Aorta (tissue), 5 donors: Measurements from ENCODE around the gene LARP4B. TPM values are rescaled to one million over a fixed set of nuclear protein-coding genes. Genes with fewer than 3 reads are reported as not detected.

Experiments used
- ATAC-seq: fragments of 200-7000 bp; cut with Tn5 transposase; one replicate; pipeline ENCODE4 v1.9.1; 2022; ENCODE audit warnings: moderate library complexity; ENCODE audit not compliant: low FRiP score
- DNase-seq, 2 donors: peaks; one replicate each; pipeline ENCODE4 v3.0.0-alpha.2; 2020
- H3K27ac ChIP-seq, 2 donors: one replicate each; pipeline ENCODE4 v1.5.1; 2013; ENCODE audit warnings: low read length in 2 of 2, mild to moderate bottlenecking in 2 of 2, moderate library complexity in 2 of 2, control low read depth in 1 of 2, inconsistent platforms in 1 of 2, low read depth in 1 of 2
- H3K27me3 ChIP-seq, 2 donors: one replicate each; pipeline ENCODE4 v1.6.1; 2013; ENCODE audit warnings: control low read depth in 1 of 2, low read length in 1 of 2, mild to moderate bottlenecking in 1 of 2, moderate library complexity in 1 of 2; ENCODE audit not compliant: insufficient read depth in 2 of 2, control insufficient read depth in 1 of 2
- H3K36me3 ChIP-seq, 2 donors: one replicate each; pipeline ENCODE4 v1.6.1; 2013; ENCODE audit warnings: control low read depth in 1 of 2, low read length in 1 of 2, mild to moderate bottlenecking in 1 of 2; ENCODE audit not compliant: insufficient read depth in 2 of 2, control insufficient read depth in 1 of 2
- H3K4me1 ChIP-seq, 2 donors: one replicate each; pipeline ENCODE4 v1.6.1; 2013; ENCODE audit warnings: low read length in 2 of 2, control low read depth in 1 of 2, mild to moderate bottlenecking in 1 of 2, moderate library complexity in 1 of 2; ENCODE audit not compliant: insufficient read depth in 2 of 2, control insufficient read depth in 1 of 2
- H3K4me3 ChIP-seq, 2 donors: one replicate each; pipeline ENCODE4 v1.5.1; 2013; ENCODE audit warnings: low read length in 2 of 2, control low read depth in 1 of 2, mild to moderate bottlenecking in 1 of 2
- H3K9me3 ChIP-seq: one replicate; pipeline ENCODE4 v1.6.1; 2013; ENCODE audit warnings: mild to moderate bottlenecking, low read length; ENCODE audit not compliant: control insufficient read depth
- WGBS, 2 donors: extraction: QIAGEN DNeasy Blood & Tissue Kit; methylation state at CpG; one replicate each; pipeline ENCODE4 v1.1.7; 2013; 5-methylcytosine and 5-hydroxymethylcytosine counted together
- intact Hi-C, 2 donors: fragments of 100-400 bp; cut with DNase I; formaldehyde crosslinking; loops; one replicate each; pipeline versions ENCODE4 v1.14.2 to v1.15.0; 2022
- polyA plus RNA-seq, 2 donors: library from polyadenylated mRNA; stranded (reverse); fragments of 200-250 nt; gene quantifications; one replicate each; pipeline ENCODE4 v1.2.3, GENCODE V29; 2013
- total RNA-seq, 2 donors: library from RNA; stranded (reverse); fragmentation: NEBNext Ultra II Directional; extraction: Animal tissue kit (Norgen Biotek cat#: 25700); gene quantifications; one replicate each; pipeline ENCODE4 v1.2.1, GENCODE V29; 2021
- donor health status: healthy with polysubstance abuse.
- donor health status: Bipolar disorder and iron deficiency.
- donor health status: DM: no; HTN: no; CAD: no.
- donor health status: DM: no; HTN: no; CAD: no.
- donor health status: DM: yes; HTN: yes; CAD: no.

Gene LARP4B
- total and polyA plus RNA-seq, 4 donors = 8.1 to 82.4 (median 42.8) TPM

DNA sequence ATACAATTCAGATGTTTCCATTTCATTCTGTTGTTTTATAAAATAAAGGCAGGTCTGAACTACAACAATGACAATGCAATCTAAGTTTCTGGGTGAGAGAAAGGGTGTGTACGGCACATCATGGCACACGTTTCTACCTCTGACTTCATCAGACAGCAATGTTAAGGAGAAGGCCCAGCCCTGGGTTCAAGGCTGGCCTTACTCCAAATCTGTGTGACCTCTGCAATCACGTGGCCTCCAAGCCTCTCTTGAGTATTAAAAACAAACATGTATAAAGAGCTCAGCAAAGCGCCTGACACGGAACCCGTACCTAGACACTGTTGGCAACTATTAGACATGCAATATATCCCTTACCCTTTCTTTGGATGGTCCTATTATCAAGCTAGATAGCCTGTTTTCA lies 114.1 kb downstream of the LARP4B start:
- Histone ChIP-seq H3K4me3 (no peak overlapping the region), H3K4me1 (no peaks in the 10 kb centered on the region), H3K27me3 (no peaks in the 10 kb centered on the region), H3K9me3 (no peaks in the 10 kb centered on the region), H3K36me3 (peaks cover 0 to 8% of the 10 kb centered on the region in 2 donors), H3K27ac (no peak overlapping the region)
- intact Hi-C loops = loop anchor here (10.0 kb wide), 1 partner anchor 303 kb away; no protein-coding TSS in a partner anchor
- ATAC-seq (no peak), DNase-seq (no peak)
- WGBS, 2 donors = 57 to 66% methylated on average over 6 of the region's 6 CpGs

- Histone ChIP-seq H3K27ac (no peak overlapping the region), H3K27me3 (no peaks in the 10 kb centered on the region), H3K9me3 (no peaks in the 10 kb centered on the region), H3K4me3 (no peak overlapping the region), H3K4me1 (no peaks in the 10 kb centered on the region), H3K36me3 (peaks cover 0 to 8% of the 10 kb centered on the region in 2 donors)
- DNase-seq (no peak), ATAC-seq (no peak)
- intact Hi-C loops = loop anchor here (10.0 kb wide), 1 partner anchor 302 kb away; no protein-coding TSS in a partner anchor
- 92 to 93% methylated on average over 10 of the region's 10 CpGs for WGBS, 2 donors
These were observed 114.5 kb downstream of the LARP4B start for GRCh38 chr10:816958-817357.

DNA sequence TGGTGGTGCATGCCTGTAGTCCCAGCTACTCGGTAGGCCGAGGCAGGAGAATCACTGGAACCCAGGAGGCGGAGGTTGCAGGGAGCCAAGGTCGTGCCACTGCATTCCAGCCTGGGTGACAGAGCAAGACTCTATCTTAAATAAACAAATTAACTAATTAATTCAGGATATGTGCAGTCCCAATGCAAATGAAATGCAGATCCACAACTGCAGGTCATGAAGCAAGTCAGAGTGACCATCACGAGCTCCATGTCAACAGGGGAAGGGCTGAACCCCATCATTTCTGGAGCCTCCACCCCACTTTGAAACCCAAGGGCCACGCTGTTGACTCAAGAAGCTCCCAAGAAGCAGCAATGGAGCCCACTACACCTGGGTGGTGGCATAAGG lies 115.4 kb downstream of the LARP4B start:
- intact Hi-C loops = loop anchor here (10.0 kb wide), 1 partner anchor 301 kb away; no protein-coding TSS in a partner anchor
- Histone ChIP-seq H3K4me3 (no peak overlapping the region), H3K27me3 (no peaks in the 10 kb centered on the region), H3K36me3 (peaks cover 0 to 8% of the 10 kb centered on the region in 2 donors), H3K4me1 (no peaks in the 10 kb centered on the region), H3K27ac (no peak overlapping the region), H3K9me3 (no peaks in the 10 kb centered on the region)
- no peak for DNase-seq
- ATAC-seq = no peak
- WGBS, 2 donors = 92 to 93% methylated on average over 6 of the region's 6 CpGs

DNA sequence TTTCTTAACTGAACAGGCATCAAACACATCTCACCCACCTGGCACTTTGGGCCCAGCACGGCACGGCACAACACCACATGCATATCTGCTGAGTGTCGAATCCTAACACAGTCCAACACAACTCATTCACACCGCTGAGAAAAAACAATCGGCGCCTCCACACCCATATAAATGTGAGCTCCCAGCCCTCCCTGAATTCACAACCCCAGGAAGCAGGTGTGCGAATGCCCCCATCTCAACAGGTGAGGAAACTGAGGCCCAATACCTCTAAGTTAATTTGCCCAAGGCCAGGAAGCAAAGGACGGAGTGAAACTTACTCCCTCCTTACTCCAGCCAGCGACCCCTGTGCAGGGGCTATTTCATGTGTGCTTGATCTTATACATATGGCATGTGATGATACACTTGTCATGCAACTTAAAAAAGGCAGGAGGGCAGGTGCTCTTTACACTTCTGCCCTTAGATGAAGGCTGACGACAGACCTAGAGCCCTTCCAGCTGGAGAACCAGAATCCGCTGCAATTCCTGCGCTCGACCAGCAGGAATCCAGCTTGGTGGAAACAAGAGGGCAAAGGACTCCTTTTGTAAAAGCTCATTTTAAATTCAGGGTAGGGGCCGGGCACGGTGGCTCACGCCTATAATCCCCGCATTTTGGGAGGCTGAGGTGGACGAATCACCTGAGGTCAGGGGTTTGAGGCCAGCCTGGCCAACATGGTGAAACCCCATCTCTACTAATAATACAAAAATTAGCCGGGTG lies 116.0 kb downstream of the LARP4B start:
- no peaks in the 10 kb centered on the region for H3K4me1 ChIP-seq
- H3K9me3 ChIP-seq = no peaks in the 10 kb centered on the region
- no peak for ATAC-seq
- no peaks in the 10 kb centered on the region for H3K27me3 ChIP-seq
- no peak overlapping the region for H3K27ac ChIP-seq
- 95% methylated on average over 19 of the region's 19 CpGs for WGBS, 2 donors
- no peak for DNase-seq
- H3K36me3 ChIP-seq = peaks cover 0 to 8% of the 10 kb centered on the region in 2 donors
- intact Hi-C loops = loop anchor here (10.0 kb wide), 1 partner anchor 301 kb away; no protein-coding TSS in a partner anchor
- no peak overlapping the region for H3K4me3 ChIP-seq

DNA sequence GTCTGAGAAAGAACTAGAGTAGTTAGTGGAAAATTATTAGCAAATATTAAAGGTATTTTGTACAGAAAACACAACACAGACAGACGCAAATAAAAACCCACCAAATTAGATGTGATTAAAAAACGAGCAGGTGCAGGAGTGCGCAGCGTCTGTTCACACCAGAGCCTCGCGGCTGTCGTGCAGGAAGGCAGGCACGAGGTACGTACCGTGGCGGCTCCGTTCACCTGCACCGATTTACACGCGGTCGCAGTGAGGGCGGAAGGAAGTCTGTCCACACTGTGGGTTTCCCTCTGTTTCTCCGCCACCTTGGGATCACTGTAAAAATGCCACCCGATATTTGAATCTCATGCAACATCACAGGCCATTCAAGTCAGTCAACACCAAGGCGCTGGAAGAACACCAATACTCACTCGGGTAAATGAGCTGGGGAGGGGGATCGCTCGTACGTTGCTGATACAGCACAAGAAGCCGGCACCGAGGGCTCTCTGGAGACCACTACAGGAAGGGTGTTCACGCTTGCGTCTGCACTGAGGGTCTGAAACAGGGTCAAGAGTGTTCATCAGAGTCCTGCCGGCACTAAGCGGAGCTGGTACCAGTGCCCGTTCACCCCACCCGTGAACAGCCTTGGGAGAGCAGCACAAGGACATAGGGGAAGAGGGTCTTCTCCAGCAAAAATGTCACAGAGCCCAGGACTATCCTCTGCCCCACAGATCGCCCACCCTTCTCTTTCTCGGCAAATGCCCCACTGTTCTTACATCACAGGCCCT lies 116.8 kb downstream of the LARP4B start:
- intact Hi-C loops = loop anchor here (10.0 kb wide), 1 partner anchor 300 kb away; no protein-coding TSS in a partner anchor

DNA sequence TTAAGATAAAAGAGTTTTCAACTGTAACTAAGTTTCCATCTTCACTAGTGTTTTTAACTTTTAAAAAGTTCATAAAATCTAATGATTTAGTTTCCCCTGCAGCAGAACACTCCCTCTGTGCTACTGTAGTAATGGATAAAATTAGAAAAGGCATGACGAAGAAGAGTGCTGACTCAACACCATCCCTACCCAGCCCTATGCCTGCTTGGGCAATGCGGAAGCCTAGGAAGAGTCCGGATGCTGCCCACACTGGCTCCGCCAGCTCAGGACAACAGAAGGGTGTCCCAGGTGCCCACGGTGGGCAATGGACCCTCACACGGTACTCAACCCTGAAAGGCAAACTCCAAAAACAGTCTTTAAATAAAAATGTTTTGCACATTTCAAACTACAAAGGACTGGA lies 118.2 kb downstream of the LARP4B start:
- no peak for DNase-seq
- ATAC-seq = no peak
- intact Hi-C loops = loop anchor here (10.0 kb wide), 1 partner anchor 298 kb away; no protein-coding TSS in a partner anchor
- Histone ChIP-seq H3K9me3 (no peaks in the 10 kb centered on the region), H3K4me3 (no peak overlapping the region), H3K27ac (no peak overlapping the region), H3K27me3 (no peaks in the 10 kb centered on the region), H3K36me3 (peaks cover 0 to 7% of the 10 kb centered on the region in 2 donors), H3K4me1 (no peaks in the 10 kb centered on the region)
- 85 to 88% methylated on average over 6 of the region's 6 CpGs for WGBS, 2 donors

More for the DNA sequence above, 116.8 kb downstream of the LARP4B start:
- DNase-seq = no peak
- no peak for ATAC-seq
- Histone ChIP-seq H3K36me3 (peaks cover 0 to 7% of the 10 kb centered on the region in 2 donors), H3K4me3 (no peak overlapping the region), H3K27ac (no peak overlapping the region), H3K4me1 (no peaks in the 10 kb centered on the region), H3K27me3 (no peaks in the 10 kb centered on the region), H3K9me3 (no peaks in the 10 kb centered on the region)
- WGBS, 2 donors = 94 to 95% methylated on average over 34 of the region's 34 CpGs

- intact Hi-C loops = loop anchor here (10.0 kb wide), 1 partner anchor 298 kb away; no protein-coding TSS in a partner anchor
- Histone ChIP-seq H3K4me3 (no peak overlapping the region), H3K27me3 (no peaks in the 10 kb centered on the region), H3K9me3 (no peaks in the 10 kb centered on the region), H3K36me3 (peaks cover 0 to 5% of the 10 kb centered on the region in 2 donors), H3K27ac (no peak overlapping the region), H3K4me1 (no peaks in the 10 kb centered on the region)
- DNase-seq = no peak
- WGBS, 2 donors = 88 to 92% methylated on average over 19 of the region's 19 CpGs
- ATAC-seq = no peak
These were observed 118.7 kb downstream of the LARP4B start for GRCh38 chr10:812787-813186.

DNA sequence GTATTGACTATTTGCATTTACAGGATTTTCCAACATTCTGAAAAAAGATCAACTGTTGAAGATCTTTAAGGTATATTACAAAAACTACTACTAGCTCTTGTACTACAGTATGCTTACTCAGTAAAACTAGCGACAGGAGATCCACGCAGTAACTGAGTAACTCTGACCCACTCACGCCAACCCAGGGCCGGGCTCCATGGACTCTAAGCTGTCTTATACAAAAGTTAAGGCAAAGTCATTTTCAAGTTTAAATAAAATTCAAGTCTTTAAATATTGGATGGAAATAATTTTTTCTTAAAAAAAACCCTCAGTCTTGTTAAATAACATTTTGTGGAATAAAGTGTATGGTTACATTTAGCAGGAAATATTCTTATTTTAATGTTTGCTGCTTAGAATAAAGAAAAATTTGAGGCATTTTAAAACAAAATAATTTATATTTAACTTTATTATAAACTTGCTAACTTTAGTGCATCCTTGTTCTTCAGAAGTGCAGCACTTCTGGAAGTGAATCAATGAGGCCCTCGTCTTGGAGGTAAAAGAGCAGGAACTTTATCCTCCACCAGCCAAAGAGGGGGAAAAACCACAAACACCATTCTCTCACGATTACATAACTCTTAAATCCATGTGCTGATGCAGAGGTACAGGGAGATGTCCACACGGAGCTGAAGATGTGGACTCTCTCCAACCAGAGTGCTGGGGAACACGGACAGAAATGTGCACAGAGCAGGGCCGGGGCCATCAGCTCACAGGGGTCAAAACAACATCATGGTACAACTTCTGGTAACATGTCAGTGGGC lies 119.9 kb downstream of the LARP4B start:
- no peaks in the 10 kb centered on the region for H3K9me3 ChIP-seq
- H3K27me3 ChIP-seq = no peaks in the 10 kb centered on the region
- H3K27ac ChIP-seq = no peak overlapping the region
- 80 to 83% methylated on average over 9 of the region's 9 CpGs for WGBS, 2 donors
- DNase-seq (no peak), ATAC-seq (no peak)
- intact Hi-C loops = loop anchor here (10.0 kb wide), 1 partner anchor 297 kb away; no protein-coding TSS in a partner anchor
- H3K4me3 ChIP-seq = no peak overlapping the region
- no peaks in the 10 kb centered on the region for H3K36me3 ChIP-seq
- no peaks in the 10 kb centered on the region for H3K4me1 ChIP-seq
